ENCODE measurements around the gene ZNF620. TPM values are rescaled to one million over a fixed set of nuclear protein-coding genes. Genes with fewer than 3 reads are reported as not detected.

ZNF620 gene
- total RNA-seq, 3 donors from 2014 or later = 4.0 to 7.0 (median 6.4) TPM

DNA sequence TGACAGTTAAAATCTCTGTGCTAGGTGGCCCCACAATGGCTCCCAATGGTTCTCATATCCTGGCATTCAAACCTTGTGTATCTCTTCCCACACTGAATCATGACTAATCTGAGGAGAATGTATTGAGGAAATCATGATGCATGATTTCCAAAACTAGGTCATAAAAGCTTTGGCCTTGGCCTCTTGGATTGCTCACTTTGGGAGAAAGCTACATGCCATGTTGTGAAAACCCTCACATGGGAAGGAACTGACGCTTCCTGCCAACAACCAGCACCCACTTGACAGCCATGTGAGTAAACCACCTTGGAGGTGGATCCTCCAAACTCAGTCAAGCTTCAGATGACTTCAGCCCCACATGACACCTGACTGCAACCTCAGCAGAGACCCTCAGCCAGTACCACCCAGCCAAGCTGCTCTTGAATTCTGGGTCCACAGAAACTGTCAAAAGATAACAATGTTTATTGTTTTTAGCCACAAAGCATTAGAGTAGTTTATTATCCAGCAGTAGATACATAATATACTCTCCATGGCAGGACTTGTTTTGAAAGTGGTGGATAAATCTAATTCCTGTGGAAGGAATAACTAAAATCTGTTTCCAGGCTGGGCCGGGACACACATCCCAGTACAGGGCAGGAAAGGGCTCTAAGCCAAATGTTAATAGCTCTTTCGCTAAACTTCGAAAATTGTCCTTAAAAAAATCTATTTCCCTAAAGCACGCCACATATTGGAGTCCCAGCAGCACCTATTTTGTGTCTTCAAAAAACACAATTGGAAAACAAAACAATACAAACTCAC lies 1.0 kb upstream of the ZNF620 start:
- ATAC-seq (peak; percentile 60), DNase-seq (no peak)
- intact Hi-C loops (cut with DNase I, micrococcal nuclease) = no loop called here
- Histone ChIP-seq H3K4me1 (ENCODE audit: low read depth) (peaks cover 5% of the 10 kb centered on the region), H3K36me3 (ENCODE audit: low read depth) (no peaks in the 10 kb centered on the region), H3K4me3 (no peak overlapping the region), H3K9me3 (no peaks in the 10 kb centered on the region)
- TF ChIP-seq, protein P1, sequence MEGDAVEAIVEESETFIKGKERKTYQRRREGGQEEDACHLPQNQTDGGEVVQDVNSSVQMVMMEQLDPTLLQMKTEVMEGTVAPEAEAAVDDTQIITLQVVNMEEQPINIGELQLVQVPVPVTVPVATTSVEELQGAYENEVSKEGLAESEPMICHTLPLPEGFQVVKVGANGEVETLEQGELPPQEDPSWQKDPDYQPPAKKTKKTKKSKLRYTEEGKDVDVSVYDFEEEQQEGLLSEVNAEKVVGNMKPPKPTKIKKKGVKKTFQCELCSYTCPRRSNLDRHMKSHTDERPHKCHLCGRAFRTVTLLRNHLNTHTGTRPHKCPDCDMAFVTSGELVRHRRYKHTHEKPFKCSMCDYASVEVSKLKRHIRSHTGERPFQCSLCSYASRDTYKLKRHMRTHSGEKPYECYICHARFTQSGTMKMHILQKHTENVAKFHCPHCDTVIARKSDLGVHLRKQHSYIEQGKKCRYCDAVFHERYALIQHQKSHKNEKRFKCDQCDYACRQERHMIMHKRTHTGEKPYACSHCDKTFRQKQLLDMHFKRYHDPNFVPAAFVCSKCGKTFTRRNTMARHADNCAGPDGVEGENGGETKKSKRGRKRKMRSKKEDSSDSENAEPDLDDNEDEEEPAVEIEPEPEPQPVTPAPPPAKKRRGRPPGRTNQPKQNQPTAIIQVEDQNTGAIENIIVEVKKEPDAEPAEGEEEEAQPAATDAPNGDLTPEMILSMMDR (IDR thresholded peaks at IDR 0.05) = no peak

DNA sequence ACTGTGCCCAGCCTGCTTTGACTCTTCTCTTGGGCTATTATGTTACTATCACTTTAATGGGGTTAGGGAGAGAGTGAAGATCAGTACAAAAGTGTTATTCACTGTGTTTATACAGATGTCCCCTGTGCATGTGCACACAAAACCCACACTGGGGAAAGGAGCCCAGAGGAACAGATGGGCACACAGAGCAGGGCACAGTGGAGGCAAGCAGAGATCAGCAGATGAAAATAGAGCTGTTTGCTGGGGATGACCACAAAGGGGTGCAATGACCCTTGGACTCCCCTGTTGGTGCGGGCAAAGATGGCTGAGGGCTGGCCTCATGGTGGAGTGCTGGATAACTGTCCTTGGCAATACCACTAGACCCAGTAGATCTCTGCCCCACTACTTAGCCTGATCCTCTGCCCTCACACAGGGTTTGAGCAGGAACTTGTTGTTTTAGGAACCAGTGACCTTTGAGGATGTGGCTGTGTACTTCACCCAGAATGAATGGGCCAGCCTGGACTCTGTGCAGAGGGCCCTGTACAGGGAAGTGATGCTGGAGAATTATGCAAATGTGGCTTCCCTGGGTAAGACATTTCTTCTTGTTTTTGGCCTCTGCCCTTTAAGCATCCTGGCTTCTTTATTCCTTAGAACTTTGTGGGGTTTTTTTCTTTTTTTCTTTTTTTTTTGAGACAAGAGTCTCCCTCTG lies 5.3 kb downstream of the ZNF620 start:
- intact Hi-C loops (cut with DNase I, micrococcal nuclease) = no loop called here
- TF ChIP-seq, protein P1 (IDR thresholded peaks at IDR 0.05) = no peak
- no peaks in the 10 kb centered on the region for H3K36me3 ChIP-seq (ENCODE audit: low read depth)

DNA sequence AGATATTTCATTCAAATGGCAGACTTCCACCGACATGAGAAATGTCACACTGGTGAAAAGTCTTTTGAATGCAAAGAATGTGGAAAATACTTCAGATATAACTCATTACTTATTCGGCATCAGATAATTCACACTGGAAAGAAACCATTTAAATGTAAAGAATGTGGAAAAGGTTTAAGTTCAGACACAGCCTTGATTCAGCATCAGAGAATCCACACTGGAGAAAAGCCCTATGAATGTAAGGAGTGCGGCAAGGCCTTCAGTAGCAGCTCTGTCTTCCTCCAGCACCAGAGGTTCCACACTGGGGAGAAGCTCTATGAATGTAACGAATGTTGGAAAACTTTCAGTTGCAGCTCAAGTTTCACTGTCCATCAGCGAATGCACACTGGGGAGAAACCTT lies 10.4 kb downstream of the ZNF620 start:
- no peaks in the 10 kb centered on the region for H3K9me3 ChIP-seq
- intact Hi-C loops (cut with DNase I, micrococcal nuclease) = no loop called here
- H3K4me3 ChIP-seq = no peak overlapping the region
- TF ChIP-seq, protein P1 (IDR thresholded peaks at IDR 0.05) = no peak
- H3K36me3 ChIP-seq (ENCODE audit: low read depth) = no peaks in the 10 kb centered on the region
- ATAC-seq (no peak), DNase-seq (no peak)
- no peaks in the 10 kb centered on the region for H3K4me1 ChIP-seq (ENCODE audit: low read depth)

More for the DNA sequence above, 5.3 kb downstream of the ZNF620 start:
- ATAC-seq (no peak), DNase-seq (no peak)
- Histone ChIP-seq H3K4me3 (no peak overlapping the region), H3K9me3 (no peaks in the 10 kb centered on the region), H3K4me1 (ENCODE audit: low read depth) (peaks cover 5% of the 10 kb centered on the region)

DNA sequence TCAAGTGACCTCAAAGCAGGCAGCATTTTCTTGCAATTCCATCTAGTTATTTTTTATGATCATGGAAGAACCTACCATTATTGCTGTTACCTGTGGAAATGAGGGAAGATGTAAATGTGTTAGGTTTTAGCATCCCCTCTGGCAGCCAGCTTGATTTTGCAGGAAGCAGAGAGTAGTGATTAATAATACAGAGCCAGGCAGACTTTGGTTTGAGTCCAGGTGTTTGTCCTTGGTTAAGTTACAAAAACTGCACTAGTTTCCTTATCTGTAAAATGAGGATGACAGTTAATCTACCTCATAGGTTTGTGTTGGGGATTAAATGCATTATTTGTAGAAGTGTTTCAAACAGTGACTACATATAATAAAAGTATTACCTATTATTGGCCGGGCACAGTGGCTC lies 12.2 kb downstream of the ZNF620 start:
- intact Hi-C loops (cut with DNase I, micrococcal nuclease) = no loop called here
- no peak overlapping the region for H3K4me3 ChIP-seq
- no peak for ATAC-seq
- no peaks in the 10 kb centered on the region for H3K36me3 ChIP-seq (ENCODE audit: low read depth)
- DNase-seq = no peak
- no peaks in the 10 kb centered on the region for H3K9me3 ChIP-seq
- no peaks in the 10 kb centered on the region for H3K4me1 ChIP-seq (ENCODE audit: low read depth)
- TF ChIP-seq, protein P1 (IDR thresholded peaks at IDR 0.05) = no peak

DNA sequence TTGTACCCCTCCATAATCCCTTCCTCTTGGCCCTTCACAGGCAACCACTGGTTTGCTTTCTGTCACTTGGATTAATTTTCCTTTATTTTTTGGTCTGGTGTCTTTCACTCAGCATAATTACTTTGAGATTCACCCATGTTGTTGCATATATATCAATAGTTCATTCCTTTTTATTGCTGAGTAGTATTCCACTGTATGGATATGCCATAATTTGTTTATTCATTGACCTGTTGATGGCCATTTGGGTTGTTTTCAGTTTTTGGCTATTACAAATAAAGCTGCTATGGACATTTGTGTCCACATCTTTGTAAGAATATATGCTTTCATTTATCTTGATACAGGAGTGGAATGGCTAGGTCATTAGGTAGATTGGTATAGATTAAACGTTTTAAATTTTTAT lies 13.0 kb downstream of the ZNF620 start:
- intact Hi-C loops (cut with DNase I, micrococcal nuclease) = no loop called here
- H3K36me3 ChIP-seq (ENCODE audit: low read depth) = no peaks in the 10 kb centered on the region
- TF ChIP-seq, protein P1 (IDR thresholded peaks at IDR 0.05) = no peak
- DNase-seq = no peak
- no peaks in the 10 kb centered on the region for H3K4me1 ChIP-seq (ENCODE audit: low read depth)
- ATAC-seq = no peak
- no peak overlapping the region for H3K4me3 ChIP-seq
- H3K9me3 ChIP-seq = no peaks in the 10 kb centered on the region

Data from mucosa of descending colon (tissue), 3 donors.